Stomach (tissue), 9 donors: Measurements from ENCODE around the gene ASPHD1. TPM values are rescaled to one million over a fixed set of nuclear protein-coding genes. Genes with fewer than 3 reads are reported as not detected.

ENCODE experiments used
- DNase-seq, 2 donors: peaks; one replicate each; pipeline versions ENCODE4 v3.0.0 to v3.0.0-alpha.2; 2013 to 2019
- H3K27ac ChIP-seq, 5 donors: fragments of 200-600 bp in 4 of 5; sonication (generic) in 4 of 5; one replicate each; pipeline ENCODE4 v1.5.1; 2013 to 2019; ENCODE audit warnings: mild to moderate bottlenecking in 1 of 5, moderate library complexity in 1 of 5
- H3K27me3 ChIP-seq, 3 donors: fragments of 200-600 bp; sonication (generic); one replicate each; pipeline ENCODE4 v1.5.1; 2017 to 2019; ENCODE audit warnings: mixed run types in 1 of 3
- H3K36me3 ChIP-seq, 4 donors: fragments of 200-600 bp; sonication (generic); 1 replicate in 3 of 4; 2 replicates in 1 of 4; pipeline ENCODE4 v1.5.1; 2016 to 2019
- H3K4me1 ChIP-seq, 4 donors: fragments of 200-600 bp; sonication (generic); one replicate each; pipeline ENCODE4 v1.5.1; 2016 to 2019
- H3K4me3 ChIP-seq, 4 donors: fragments of 200-600 bp; sonication (generic) in 3 of 4; one replicate each; pipeline ENCODE4 v1.5.1; 2016 to 2019; ENCODE audit warnings: mild to moderate bottlenecking in 1 of 4
- H3K9me3 ChIP-seq, 4 donors: fragments of 200-600 bp; sonication (generic); one replicate each; pipeline ENCODE4 v1.5.1; 2016 to 2019
- EP300 ChIP-seq: sonication (generic); formaldehyde crosslinking; IDR thresholded peaks from one replicate; pipeline ENCODE4 v1.6.1; 2017; ENCODE audit warnings: antibody characterized with exemption
- POLR2A ChIP-seq, 4 donors: fragments of 450-650 bp; IDR thresholded peaks; one replicate each; pipeline ENCODE4 v1.6.1; 2016; ENCODE audit warnings: antibody characterized with exemption in 4 of 4, control low read depth in 2 of 4, mild to moderate bottlenecking in 1 of 4, moderate library complexity in 1 of 4
- POLR2AphosphoS5 ChIP-seq, 3 donors: sonication (generic); formaldehyde crosslinking; IDR thresholded peaks; one replicate each; pipeline ENCODE4 v1.6.1; 2016; ENCODE audit warnings: antibody characterized with exemption in 3 of 3
- WGBS, 5 donors: extraction: QIAGEN DNeasy Blood & Tissue Kit in 3 of 5; methylation state at CpG; one replicate each; pipeline versions ENCODE4 v1.1.5 to v1.1.7; 2013 to 2018; 5-methylcytosine and 5-hydroxymethylcytosine counted together
- intact Hi-C: fragments of 100-400 bp; cut with DNase I; formaldehyde crosslinking; loops from one replicate; pipeline ENCODE4 v1.15.1; 2023; ENCODE audit warnings: low total_unique reads
- polyA plus RNA-seq, 3 donors: library from polyadenylated mRNA; stranded (reverse); fragments of 200-250 nt; gene quantifications; one replicate each; pipeline ENCODE4 v1.2.3, GENCODE V29; 2013
- total RNA-seq, 5 donors: library from RNA; depleted of rRNA; stranded (reverse); fragments of >200 nt; gene quantifications; one replicate each; pipeline versions ENCODE4 v1.1.0 to v1.2.3, GENCODE V29; 2014 to 2016
- TF ChIP-seq, protein P1 (sequence below), 7 experiments: fragments of 450-650 bp in 4 of 7; fragments of 200-600 bp in 3 of 7; sonication (generic) in 3 of 7; IDR thresholded peaks; one replicate each; pipeline ENCODE4 v1.5.1; 2016 to 2019; ENCODE audit warnings: antibody characterized with exemption in 7 of 7, control low read depth in 2 of 7, mild to moderate bottlenecking in 1 of 7
- donor health status: healthy with polysubstance abuse.
- donor health status: Bipolar disorder and iron deficiency.
- donor health status: healthy.

ASPHD1 gene
- total and polyA plus RNA-seq, 8 donors: 4.5 to 29.8 (median 11.3) TPM; not detected in 2

- H3K4me1 ChIP-seq: peaks cover 0 to 13% (median 9%) of the 10 kb centered on the region in 4 donors
- H3K36me3 ChIP-seq: peaks cover 0 to 3% (median 0%) of the 10 kb centered on the region in 4 donors
- no peak overlapping the region for H3K4me3 ChIP-seq
- intact Hi-C loops: no loop called here
- DNase-seq: no peak
- TF ChIP-seq POLR2A (IDR thresholded peaks at IDR 0.05) (no peak), POLR2AphosphoS5 (IDR thresholded peaks at IDR 0.05) (no peak), EP300 (no peak)
- TF ChIP-seq, protein P1, sequence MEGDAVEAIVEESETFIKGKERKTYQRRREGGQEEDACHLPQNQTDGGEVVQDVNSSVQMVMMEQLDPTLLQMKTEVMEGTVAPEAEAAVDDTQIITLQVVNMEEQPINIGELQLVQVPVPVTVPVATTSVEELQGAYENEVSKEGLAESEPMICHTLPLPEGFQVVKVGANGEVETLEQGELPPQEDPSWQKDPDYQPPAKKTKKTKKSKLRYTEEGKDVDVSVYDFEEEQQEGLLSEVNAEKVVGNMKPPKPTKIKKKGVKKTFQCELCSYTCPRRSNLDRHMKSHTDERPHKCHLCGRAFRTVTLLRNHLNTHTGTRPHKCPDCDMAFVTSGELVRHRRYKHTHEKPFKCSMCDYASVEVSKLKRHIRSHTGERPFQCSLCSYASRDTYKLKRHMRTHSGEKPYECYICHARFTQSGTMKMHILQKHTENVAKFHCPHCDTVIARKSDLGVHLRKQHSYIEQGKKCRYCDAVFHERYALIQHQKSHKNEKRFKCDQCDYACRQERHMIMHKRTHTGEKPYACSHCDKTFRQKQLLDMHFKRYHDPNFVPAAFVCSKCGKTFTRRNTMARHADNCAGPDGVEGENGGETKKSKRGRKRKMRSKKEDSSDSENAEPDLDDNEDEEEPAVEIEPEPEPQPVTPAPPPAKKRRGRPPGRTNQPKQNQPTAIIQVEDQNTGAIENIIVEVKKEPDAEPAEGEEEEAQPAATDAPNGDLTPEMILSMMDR (IDR thresholded peaks at IDR 0.05): no peak
- H3K27me3 ChIP-seq: peaks cover 0 to 54% (median 19%) of the 10 kb centered on the region in 3 donors
- no peaks in the 10 kb centered on the region for H3K9me3 ChIP-seq
- WGBS, 5 donors: 92 to 97% (median 96%) methylated on average over 6 of the region's 6 CpGs
- H3K27ac ChIP-seq: no peak overlapping the region
Observed at GRCh38 chr16:29875206-29875605, 25.1 kb upstream of the ASPHD1 start.

- Histone ChIP-seq H3K36me3 (peaks cover 0 to 3% (median 0%) of the 10 kb centered on the region in 4 donors), H3K27me3 (peaks cover 0 to 60% (median 19%) of the 10 kb centered on the region in 3 donors), H3K4me1 (peaks cover 0 to 13% (median 9%) of the 10 kb centered on the region in 4 donors), H3K4me3 (peak overlapping the region in 3 of 4 donors; percentile 17 to 37 (median 32)), H3K27ac (no peak overlapping the region), H3K9me3 (no peaks in the 10 kb centered on the region)
- TF ChIP-seq POLR2AphosphoS5 (IDR thresholded peaks at IDR 0.05): no peak
- TF ChIP-seq EP300: no peak
- no peak for TF ChIP-seq POLR2A (IDR thresholded peaks at IDR 0.05)
- TF ChIP-seq, protein P1 (IDR thresholded peaks at IDR 0.05): no peak
- no peak for DNase-seq
- WGBS, 5 donors: 31 to 51% (median 47%) methylated on average over 18 of the region's 18 CpGs
- intact Hi-C loops: no loop called here
Observed at GRCh38 chr16:29876217-29876593, 24.1 kb upstream of the ASPHD1 start.

DNA sequence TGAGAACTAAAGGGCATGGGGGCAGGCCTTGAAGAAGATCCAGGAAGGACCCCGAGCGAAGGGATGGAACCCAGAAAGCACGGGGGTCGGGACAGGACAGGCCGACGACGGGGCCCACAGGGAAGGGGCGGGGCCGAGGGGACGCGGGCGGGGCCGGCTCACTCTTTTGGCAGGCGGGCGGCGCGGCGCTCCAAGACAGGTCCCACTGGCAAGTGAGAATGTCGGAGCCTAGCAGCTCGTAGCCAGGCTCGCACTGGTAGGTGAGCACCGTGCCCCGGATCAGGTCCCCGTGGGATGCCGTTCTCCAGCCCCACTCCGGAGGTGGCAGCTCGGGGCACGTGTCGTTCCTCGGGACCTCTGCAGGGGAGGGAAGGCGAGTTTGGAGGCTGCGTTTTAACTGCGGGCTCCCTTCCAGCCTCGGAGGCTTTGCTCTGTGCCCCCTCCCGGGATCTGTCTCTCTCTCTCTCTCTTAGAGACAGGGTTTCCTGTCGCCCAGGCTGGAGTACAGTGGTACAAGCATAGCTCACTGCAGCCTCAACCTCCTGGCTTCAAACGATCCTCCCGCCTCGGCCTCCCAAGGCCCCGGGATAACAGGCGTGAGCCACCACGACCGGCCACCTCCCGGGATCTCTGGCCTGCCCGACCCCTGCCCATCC, 23.6 kb upstream of the ASPHD1 start:
- WGBS, 5 donors: 18 to 36% (median 29%) methylated on average over 32 to 45 of the region's 45 CpGs
- intact Hi-C loops: no loop called here
- no peak for DNase-seq
- Histone ChIP-seq H3K4me1 (peaks cover 0 to 13% (median 9%) of the 10 kb centered on the region in 4 donors), H3K4me3 (peak overlapping the region in 3 of 4 donors; percentile 17 to 37 (median 32)), H3K9me3 (no peaks in the 10 kb centered on the region), H3K27me3 (peaks cover 0 to 60% (median 19%) of the 10 kb centered on the region in 3 donors), H3K27ac (no peak overlapping the region), H3K36me3 (peaks cover 0 to 3% (median 0%) of the 10 kb centered on the region in 4 donors)
- TF ChIP-seq POLR2AphosphoS5 (IDR thresholded peaks at IDR 0.05): no peak
- no peak for TF ChIP-seq EP300
- TF ChIP-seq, protein P1 (IDR thresholded peaks at IDR 0.05): no peak
- no peak for TF ChIP-seq POLR2A (IDR thresholded peaks at IDR 0.05)

DNA sequence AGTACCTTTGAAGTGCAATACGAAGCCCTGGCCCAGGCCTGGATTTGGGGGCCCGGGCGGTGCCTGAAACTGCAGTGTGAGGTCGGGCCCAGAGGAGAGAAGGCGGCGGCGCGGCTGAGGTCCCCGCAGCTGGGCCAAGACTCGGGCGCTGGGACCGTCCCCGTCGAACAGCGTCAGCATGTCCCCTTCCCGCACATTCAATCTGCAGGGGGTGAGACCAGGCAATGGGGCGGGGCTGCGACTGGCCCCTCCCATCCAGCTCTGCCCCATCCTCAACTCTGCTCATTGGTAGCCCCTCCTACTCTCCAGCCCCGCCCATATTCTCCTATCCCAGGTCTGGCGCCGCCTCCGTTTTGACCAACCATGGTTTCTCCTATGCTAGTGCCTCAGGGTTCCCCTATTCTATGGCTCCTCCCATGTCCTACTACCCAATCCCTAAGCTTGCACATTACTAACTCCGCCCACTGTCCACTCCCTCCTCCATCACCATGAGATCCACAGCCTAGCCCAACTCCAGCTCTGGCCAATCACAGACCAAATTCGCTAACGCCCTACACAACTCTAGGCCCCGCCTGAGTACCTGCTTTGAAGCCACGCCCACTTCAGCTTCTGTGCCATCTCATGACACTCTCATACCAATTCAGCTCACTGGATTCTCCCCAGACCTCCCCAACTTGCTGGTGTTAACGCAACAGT, 22.9 kb upstream of the ASPHD1 start:
- 23 to 51% (median 34%) methylated on average over 26 to 28 of the region's 28 CpGs for WGBS, 5 donors
- no peak overlapping the region for H3K27ac ChIP-seq
- H3K9me3 ChIP-seq: no peaks in the 10 kb centered on the region
- TF ChIP-seq, protein P1 (IDR thresholded peaks at IDR 0.05): no peak
- TF ChIP-seq EP300: no peak
- TF ChIP-seq POLR2AphosphoS5 (IDR thresholded peaks at IDR 0.05): no peak
- TF ChIP-seq POLR2A (IDR thresholded peaks at IDR 0.05): no peak
- peaks cover 0 to 60% (median 19%) of the 10 kb centered on the region in 3 donors for H3K27me3 ChIP-seq
- H3K4me3 ChIP-seq: peak overlapping the region in 2 of 4 donors; percentile 32 to 37
- peaks cover 0 to 13% (median 9%) of the 10 kb centered on the region in 4 donors for H3K4me1 ChIP-seq
- intact Hi-C loops: no loop called here
- H3K36me3 ChIP-seq: peaks cover 0 to 3% (median 0%) of the 10 kb centered on the region in 4 donors
- peak in 1 of 2 donors; percentile 44 for DNase-seq
